Renal pelvis (tissue), 4 donors: ENCODE data around the gene MYCBPAP. TPM values are rescaled to one million over a fixed set of nuclear protein-coding genes. Genes with fewer than 3 reads are reported as not detected.

ENCODE experiments used
- DNase-seq: peaks from one replicate; pipeline ENCODE4 v3.0.0-alpha.2; 2013
- polyA plus RNA-seq, 3 donors: library from polyadenylated mRNA; unstranded; fragments of 120-200 nt; gene quantifications; one replicate each; pipeline ENCODE4 v1.2.1, GENCODE V29; 2013; ENCODE audit not compliant: insufficient read length in 3 of 3

MYCBPAP gene
- polyA plus RNA-seq, 3 donors = 1.4 to 2.4 (median 2.3) TPM

DNA sequence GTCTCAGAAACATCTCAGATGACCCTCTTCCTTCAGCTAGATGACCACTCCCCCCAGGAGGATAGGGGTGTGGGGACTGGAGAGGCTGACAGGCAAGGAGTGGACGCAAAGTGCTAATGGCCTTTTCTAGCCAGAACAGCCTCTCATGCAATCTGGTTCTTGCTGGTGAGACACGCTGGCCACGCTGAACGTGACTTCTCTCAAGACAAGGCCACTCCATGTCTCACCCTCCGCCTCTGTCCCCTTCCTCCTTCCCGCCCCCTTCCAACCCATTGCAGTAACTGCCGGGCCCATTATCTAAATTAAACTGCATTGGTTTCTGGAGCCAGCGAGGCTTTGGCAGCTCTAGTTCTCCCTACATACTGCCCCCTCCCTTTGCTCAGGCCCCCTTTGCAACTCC is 61.8 kb downstream of the MYCBPAP start:
- no peak for DNase-seq

DNA sequence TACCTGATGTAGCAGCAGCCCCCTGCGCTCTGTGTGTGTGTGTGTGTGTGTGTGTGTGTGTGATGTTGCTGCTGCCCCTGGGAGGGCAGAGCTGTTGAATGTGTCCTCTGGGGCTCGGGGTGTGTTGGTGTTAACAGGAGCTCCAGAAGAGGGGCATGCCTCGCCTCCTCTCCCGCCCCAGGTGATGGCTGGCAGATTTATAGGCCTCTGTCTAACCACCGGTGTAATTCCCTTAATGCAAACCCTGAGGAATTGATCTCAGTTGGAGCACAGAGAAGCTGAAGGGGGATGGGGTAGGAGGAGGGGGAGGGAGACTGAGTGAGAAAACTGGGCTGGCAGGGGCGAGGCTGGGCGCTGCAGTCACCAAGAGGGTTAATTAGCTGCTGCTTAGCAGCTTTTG is 62.3 kb downstream of the MYCBPAP start:
- DNase-seq = no peak

- no peak for DNase-seq
Observed at GRCh38 chr17:50571681-50572080, 63.4 kb downstream of the MYCBPAP start.

- DNase-seq = no peak
Observed at GRCh38 chr17:50572541-50572940, 64.3 kb downstream of the MYCBPAP start.

DNA sequence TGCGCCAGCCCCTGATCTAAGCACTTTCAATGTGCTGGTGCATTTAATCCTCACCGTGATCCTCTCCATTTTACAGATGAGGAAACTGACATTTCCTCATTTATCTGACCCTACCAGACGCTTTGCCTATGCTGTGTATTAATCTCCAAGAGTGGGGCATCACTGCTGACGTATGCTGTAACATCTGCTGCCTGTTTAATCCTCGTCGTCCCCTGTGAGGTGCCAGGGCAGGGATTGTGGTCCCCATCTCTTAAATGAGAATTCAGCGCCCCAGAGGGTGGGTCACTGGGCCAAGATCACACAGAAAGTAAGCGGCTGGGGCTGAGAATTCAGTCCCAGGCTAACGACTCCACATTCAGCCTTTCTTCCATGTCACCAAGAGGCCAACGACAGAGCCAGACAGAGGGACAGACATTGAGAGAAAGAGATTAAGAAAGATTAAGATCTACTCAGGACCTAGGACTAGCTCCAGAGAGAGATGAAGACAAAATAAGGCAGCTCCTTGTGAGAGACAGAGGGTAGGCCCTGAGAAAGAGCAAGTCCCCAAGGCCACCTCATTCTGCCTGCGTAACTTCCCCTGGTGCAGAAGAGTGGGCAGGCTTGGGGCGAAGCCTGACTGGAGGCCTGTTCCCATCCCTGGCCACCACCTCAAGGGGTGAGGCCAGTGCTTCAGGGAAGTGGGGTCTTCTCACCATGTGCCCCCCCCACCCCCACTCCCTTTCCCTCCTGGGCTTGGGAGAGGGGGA is 65.8 kb downstream of the MYCBPAP start:
- no peak for DNase-seq

- DNase-seq = no peak
Observed at GRCh38 chr17:50575581-50576210, 67.5 kb downstream of the MYCBPAP start.

DNA sequence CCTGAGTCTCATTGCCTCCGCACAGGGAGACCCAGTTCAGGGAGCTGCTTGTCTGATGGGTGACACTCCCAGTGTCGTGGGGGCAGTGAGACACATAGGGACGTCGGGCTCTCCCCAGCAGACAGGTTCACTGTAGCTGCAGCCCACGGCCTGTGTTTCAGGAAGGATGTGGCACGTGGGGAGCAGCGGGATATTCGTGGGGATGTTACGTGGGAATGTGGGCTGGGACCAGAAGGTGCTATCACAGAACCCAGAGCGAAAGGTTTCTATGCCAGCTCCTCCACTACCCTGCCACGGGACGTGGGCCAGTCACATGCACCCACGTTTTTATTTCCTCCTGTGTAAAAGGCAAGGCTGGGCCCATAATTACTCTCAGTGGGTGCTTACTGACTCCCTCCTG is 68.6 kb downstream of the MYCBPAP start:
- no peak for DNase-seq

DNA sequence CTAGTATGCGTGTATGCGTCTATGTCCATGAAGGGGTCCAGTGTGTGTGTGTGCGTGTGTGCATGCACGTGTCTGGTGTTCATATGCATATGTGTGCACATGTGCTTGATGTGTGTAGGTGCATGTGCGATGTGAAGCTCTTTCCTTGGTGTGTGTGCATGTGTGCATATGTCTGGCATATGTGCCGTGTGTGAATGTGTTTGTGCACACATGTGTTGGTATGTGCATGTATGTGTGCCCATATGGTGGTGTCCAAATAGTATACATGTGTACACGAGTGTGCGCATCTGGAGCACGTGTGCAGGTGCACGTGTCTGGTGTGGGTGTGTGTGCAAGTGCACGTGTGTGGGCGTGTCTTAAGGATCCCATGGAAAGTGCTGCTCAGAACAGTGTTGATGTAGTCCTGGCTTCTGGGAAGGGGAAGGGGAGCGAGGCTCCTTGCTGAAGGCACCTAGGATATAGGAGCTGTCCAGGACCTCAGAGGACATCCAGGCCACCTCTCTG is 69.3 kb downstream of the MYCBPAP start:
- DNase-seq = no peak

- no peak for DNase-seq
Observed at GRCh38 chr17:50578173-50578572, 69.9 kb downstream of the MYCBPAP start.

DNA sequence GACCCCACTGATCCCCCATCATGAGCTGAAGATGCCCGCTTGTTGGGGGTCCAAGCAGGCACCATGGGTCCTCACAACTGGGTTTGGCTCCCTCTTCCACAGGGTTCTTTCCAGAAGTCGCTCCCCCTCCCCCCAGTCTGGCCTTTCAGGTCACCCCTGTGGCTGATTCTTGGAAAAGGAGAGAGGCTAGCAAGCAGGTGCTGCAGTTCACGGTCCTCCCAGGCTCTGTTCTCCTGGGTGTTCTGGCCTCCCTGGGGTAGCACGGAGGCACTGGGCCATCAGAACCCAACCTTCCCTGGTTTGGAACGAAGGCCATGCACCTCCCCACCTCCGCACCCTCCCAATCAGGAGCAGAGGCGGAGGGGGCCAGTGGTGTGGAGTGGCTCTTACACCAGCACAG is 71.2 kb downstream of the MYCBPAP start:
- no peak for DNase-seq

DNA sequence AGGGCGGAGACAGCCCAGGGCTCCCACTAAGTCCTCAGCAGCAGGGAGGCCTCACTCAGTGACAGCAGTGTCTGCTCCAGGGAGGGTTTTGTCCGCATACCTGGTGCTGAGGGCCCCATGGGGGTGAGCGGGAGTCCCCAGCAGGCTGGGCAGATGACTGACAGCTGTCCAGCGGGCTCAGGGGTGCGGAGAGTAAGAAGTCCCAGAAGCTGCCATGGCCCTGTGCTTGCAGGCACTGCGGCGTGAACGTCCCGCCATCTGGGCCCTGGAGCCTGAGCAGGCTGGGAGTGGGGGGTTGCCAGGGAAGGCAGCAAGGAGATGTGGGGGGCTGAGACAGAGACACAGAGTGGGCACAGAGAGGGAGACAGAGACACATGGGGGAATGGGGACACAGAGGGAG is 72.4 kb downstream of the MYCBPAP start:
- no peak for DNase-seq

Other genes with a start within 250 kb of the MYCBPAP start
- 1 to 10 TPM; 1.9 to 3.2 (median 3.2) TPM for gene TMEM92, start 234.0 kb upstream of the MYCBPAP start, polyA plus RNA-seq
- 10 to 100 TPM; 25.3 to 30.3 (median 29.4) TPM for gene XYLT2, start 162.3 kb upstream of the MYCBPAP start, polyA plus RNA-seq
- gene MRPL27, start 135.3 kb upstream of the MYCBPAP start, polyA plus RNA-seq = 10 to 100 TPM; 75.4 to 81.2 (median 80.8) TPM
- 10 to 100 TPM in 1 of 3 donors, 1 to 10 TPM in 2; 7.7 to 11.9 (median 9.0) TPM for gene EME1, start 135.2 kb upstream of the MYCBPAP start, polyA plus RNA-seq
- gene LRRC59, start 110.9 kb upstream of the MYCBPAP start, polyA plus RNA-seq = 10 to 100 TPM; 56.7 to 67.6 (median 61.0) TPM
- gene ACSF2, start 82.2 kb upstream of the MYCBPAP start, polyA plus RNA-seq = 100 to 1,000 TPM; 105 to 121 (median 111) TPM
- 1 to 10 TPM; 2.0 to 4.0 (median 3.6) TPM for gene CHAD, start 39.6 kb upstream of the MYCBPAP start, polyA plus RNA-seq
- gene RSAD1, start 29.6 kb upstream of the MYCBPAP start, polyA plus RNA-seq = 10 to 100 TPM; 52.7 to 62.3 (median 58.9) TPM
- gene EPN3, start 24.3 kb downstream of the MYCBPAP start, polyA plus RNA-seq = 10 to 100 TPM; 15.4 to 16.8 (median 16.2) TPM
- 10 to 100 TPM; 46.1 to 67.4 (median 62.3) TPM for gene SPATA20, start 38.7 kb downstream of the MYCBPAP start, polyA plus RNA-seq
- 1 to 10 TPM; 6.3 to 8.1 (median 7.7) TPM for gene CACNA1G, start 52.3 kb downstream of the MYCBPAP start, polyA plus RNA-seq
- gene ABCC3, start 126.4 kb downstream of the MYCBPAP start, polyA plus RNA-seq = 10 to 100 TPM in 2 of 3 donors, 1 to 10 TPM in 1; 8.7 to 22.2 (median 21.2) TPM
- 10 to 100 TPM; 36.8 to 46.3 (median 45.6) TPM for gene ANKRD40, start 199.5 kb downstream of the MYCBPAP start, polyA plus RNA-seq
- gene LUC7L3, start 211.2 kb downstream of the MYCBPAP start, polyA plus RNA-seq = 100 to 1,000 TPM; 539 to 647 (median 601) TPM